ENCODE results near the gene SNED1.

Gene SNED1

DNA sequence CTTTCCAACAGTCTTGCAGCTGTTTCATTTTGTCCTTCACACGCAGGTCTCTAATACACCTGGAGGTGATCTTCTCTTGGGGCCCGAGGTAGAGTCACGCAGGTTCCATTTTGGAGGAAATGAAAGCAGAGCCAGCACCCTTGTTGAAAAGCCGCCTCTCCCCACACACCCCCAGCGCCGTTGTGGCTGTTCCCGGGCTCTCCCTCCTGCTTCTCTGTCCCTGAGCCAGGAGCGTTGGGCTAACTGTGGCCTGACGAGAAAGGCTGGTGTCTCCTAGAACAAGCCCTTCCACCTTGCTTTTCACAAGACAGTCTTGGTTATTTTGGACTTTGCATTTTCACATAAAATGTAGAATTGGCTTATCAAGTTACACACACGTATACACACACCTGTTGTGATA is 16.3 kb downstream of the SNED1 start:
- Histone ChIP-seq H3K4ac (ENCODE audit: low read depth, low read length) (no peak overlapping the region), H2BK5ac (ENCODE audit: low read length) (no peak overlapping the region), H4K5ac (ENCODE audit: low read length) (no peak overlapping the region), H3K56ac (ENCODE audit: low read length) (no peak overlapping the region), H3K27me3 (ENCODE audit: insufficient read depth, low read length, poor library complexity) (no peaks in the 10 kb centered on the region), H3K79me2 (ENCODE audit: control insufficient read depth, insufficient read depth, low read length) (no peaks in the 10 kb centered on the region), H3K4me1 (ENCODE audit: control insufficient read depth, low read depth, low read length) (peaks cover 5% of the 10 kb centered on the region), H3K36me3 (ENCODE audit: control insufficient read depth, insufficient read depth, low read length) (no peaks in the 10 kb centered on the region), H4K8ac (ENCODE audit: low read depth, low read length) (no peak overlapping the region), H3K4me3 (ENCODE audit: low read length) (no peak overlapping the region), H3K79me1 (ENCODE audit: low read length) (no peaks in the 10 kb centered on the region), H3K18ac (ENCODE audit: low read length) (no peak overlapping the region), H2BK120ac (ENCODE audit: low read depth, low read length) (no peak overlapping the region), H3K9ac (ENCODE audit: low read length) (no peak overlapping the region), H2BK15ac (replicated peaks; ENCODE audit: low read depth) (no peak overlapping the region), H2AK5ac (ENCODE audit: low read length) (no peak overlapping the region), H3K27ac (ENCODE audit: low read depth, low read length) (no peak overlapping the region), H3K23ac (ENCODE audit: low read length) (no peak overlapping the region), H3K4me2 (ENCODE audit: low read length) (no peak overlapping the region)
- WGBS (ENCODE audit: extremely low coverage, insufficient coverage, low lambda C conversion rate) = no CpG with 5 or more reads among the region's 10 CpGs
- DNase-seq = no peak

DNA sequence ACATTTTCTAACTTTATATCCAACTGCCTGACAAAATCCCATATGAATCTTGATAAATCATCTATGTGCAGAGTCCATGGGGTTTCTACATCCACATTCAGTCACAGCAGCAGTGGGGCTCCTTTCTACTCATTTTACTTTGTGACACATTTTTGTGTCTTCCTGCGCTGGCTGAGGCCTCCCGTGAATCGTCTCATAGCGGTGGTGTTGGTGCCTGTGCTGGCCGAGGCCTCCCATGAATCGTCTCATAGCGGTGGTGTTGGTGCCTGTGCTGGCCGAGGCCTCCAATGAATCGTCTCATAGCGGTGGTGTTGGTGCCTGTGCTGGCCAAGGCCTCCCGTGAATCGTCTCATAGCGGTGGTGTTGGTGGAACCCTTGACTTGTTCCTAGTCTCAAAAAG is 17.0 kb downstream of the SNED1 start:
- no peak overlapping the region for H4K5ac ChIP-seq (ENCODE audit: low read length)
- no peak overlapping the region for H3K27ac ChIP-seq (ENCODE audit: low read depth, low read length)
- H2AK5ac ChIP-seq (ENCODE audit: low read length) = no peak overlapping the region
- H2BK15ac ChIP-seq (replicated peaks; ENCODE audit: low read depth) = no peak overlapping the region
- H3K4ac ChIP-seq (ENCODE audit: low read depth, low read length) = no peak overlapping the region
- no peak overlapping the region for H2BK120ac ChIP-seq (ENCODE audit: low read depth, low read length)
- DNase-seq = no peak
- no peak overlapping the region for H3K4me3 ChIP-seq (ENCODE audit: low read length)
- no peak overlapping the region for H3K56ac ChIP-seq (ENCODE audit: low read length)
- H3K18ac ChIP-seq (ENCODE audit: low read length) = no peak overlapping the region
- no peak overlapping the region for H3K23ac ChIP-seq (ENCODE audit: low read length)
- H3K79me1 ChIP-seq (ENCODE audit: low read length) = no peaks in the 10 kb centered on the region
- H3K4me2 ChIP-seq (ENCODE audit: low read length) = no peak overlapping the region
- H3K27me3 ChIP-seq (ENCODE audit: insufficient read depth, low read length, poor library complexity) = no peaks in the 10 kb centered on the region
- no peak overlapping the region for H3K9ac ChIP-seq (ENCODE audit: low read length)
- H2BK5ac ChIP-seq (ENCODE audit: low read length) = no peak overlapping the region
- H3K79me2 ChIP-seq (ENCODE audit: control insufficient read depth, insufficient read depth, low read length) = no peaks in the 10 kb centered on the region
- WGBS (ENCODE audit: extremely low coverage, insufficient coverage, low lambda C conversion rate) = no CpG with 5 or more reads among the region's 13 CpGs
- H4K8ac ChIP-seq (ENCODE audit: low read depth, low read length) = no peak overlapping the region
- no peaks in the 10 kb centered on the region for H3K36me3 ChIP-seq (ENCODE audit: control insufficient read depth, insufficient read depth, low read length)
- peaks cover 3% of the 10 kb centered on the region for H3K4me1 ChIP-seq (ENCODE audit: control insufficient read depth, low read depth, low read length)

GRCh38 chr2:241017228-241017940 is 19.0 kb downstream of the SNED1 start:
- Histone ChIP-seq H3K79me1 (ENCODE audit: low read length) (no peaks in the 10 kb centered on the region), H2BK120ac (ENCODE audit: low read depth, low read length) (no peak overlapping the region), H3K4ac (ENCODE audit: low read depth, low read length) (no peak overlapping the region), H3K56ac (ENCODE audit: low read length) (no peak overlapping the region), H2AK5ac (ENCODE audit: low read length) (no peak overlapping the region), H3K79me2 (ENCODE audit: control insufficient read depth, insufficient read depth, low read length) (no peaks in the 10 kb centered on the region), H4K8ac (ENCODE audit: low read depth, low read length) (no peak overlapping the region), H3K36me3 (ENCODE audit: control insufficient read depth, insufficient read depth, low read length) (no peaks in the 10 kb centered on the region), H3K27ac (ENCODE audit: low read depth, low read length) (no peak overlapping the region), H3K4me3 (ENCODE audit: low read length) (no peak overlapping the region), H3K4me1 (ENCODE audit: control insufficient read depth, low read depth, low read length) (no peaks in the 10 kb centered on the region), H3K27me3 (ENCODE audit: insufficient read depth, low read length, poor library complexity) (no peaks in the 10 kb centered on the region), H3K18ac (ENCODE audit: low read length) (no peak overlapping the region), H3K23ac (ENCODE audit: low read length) (no peak overlapping the region), H2BK5ac (ENCODE audit: low read length) (no peak overlapping the region), H3K4me2 (ENCODE audit: low read length) (no peak overlapping the region), H3K9ac (ENCODE audit: low read length) (no peak overlapping the region), H2BK15ac (replicated peaks; ENCODE audit: low read depth) (no peak overlapping the region), H4K5ac (ENCODE audit: low read length) (no peak overlapping the region)
- WGBS (ENCODE audit: extremely low coverage, insufficient coverage, low lambda C conversion rate) = no CpG with 5 or more reads among the region's 13 CpGs
- DNase-seq = no peak

DNA sequence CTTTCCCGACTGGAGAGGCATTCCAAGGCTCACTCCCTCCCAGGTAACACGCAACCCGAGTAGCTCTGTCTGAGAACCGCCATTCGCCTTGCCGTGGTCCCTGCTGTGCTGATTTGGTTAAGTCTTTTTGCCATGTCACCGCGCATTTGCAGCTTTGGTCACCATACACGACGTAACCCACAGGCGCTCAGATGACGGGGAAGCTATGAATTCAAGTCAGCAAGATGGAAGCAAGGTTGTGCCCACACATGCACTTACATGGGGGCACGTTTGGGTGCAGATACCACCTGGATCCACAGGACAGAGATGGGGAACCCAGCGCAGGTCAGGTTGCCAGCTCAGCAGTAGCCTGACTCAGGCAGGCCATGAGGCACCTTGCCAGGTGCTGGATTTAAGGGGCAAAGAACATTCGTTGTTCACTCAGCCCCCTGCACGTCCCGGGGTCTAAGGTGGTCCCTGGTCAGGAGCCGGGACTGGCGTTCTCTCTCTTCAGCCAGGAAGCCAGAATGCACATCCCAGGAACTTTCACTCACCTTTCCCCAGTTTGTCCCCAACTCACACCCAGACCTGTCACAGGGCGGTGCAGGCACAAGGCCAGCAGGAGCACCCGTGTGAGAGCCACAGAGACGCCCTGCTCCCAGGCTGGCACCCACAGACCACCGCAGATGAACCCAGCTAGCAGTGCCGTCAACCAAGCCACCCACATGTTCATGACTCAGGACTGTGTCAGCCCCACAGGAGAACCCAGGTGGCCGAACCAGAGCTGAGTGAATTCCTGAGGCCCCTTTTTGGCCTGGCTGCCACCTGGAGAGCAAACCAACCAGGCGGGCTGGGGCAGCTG is 19.9 kb downstream of the SNED1 start:
- H4K5ac ChIP-seq (ENCODE audit: low read length) = no peak overlapping the region
- H3K4me2 ChIP-seq (ENCODE audit: low read length) = no peak overlapping the region
- DNase-seq = no peak
- H3K4ac ChIP-seq (ENCODE audit: low read depth, low read length) = no peak overlapping the region
- no peaks in the 10 kb centered on the region for H3K79me2 ChIP-seq (ENCODE audit: control insufficient read depth, insufficient read depth, low read length)
- H2BK120ac ChIP-seq (ENCODE audit: low read depth, low read length) = no peak overlapping the region
- H2AK5ac ChIP-seq (ENCODE audit: low read length) = no peak overlapping the region
- no peak overlapping the region for H3K9ac ChIP-seq (ENCODE audit: low read length)
- H3K4me1 ChIP-seq (ENCODE audit: control insufficient read depth, low read depth, low read length) = no peaks in the 10 kb centered on the region
- H3K27me3 ChIP-seq (ENCODE audit: insufficient read depth, low read length, poor library complexity) = no peaks in the 10 kb centered on the region
- no peak overlapping the region for H2BK15ac ChIP-seq (replicated peaks; ENCODE audit: low read depth)
- H3K79me1 ChIP-seq (ENCODE audit: low read length) = no peaks in the 10 kb centered on the region
- H2BK5ac ChIP-seq (ENCODE audit: low read length) = no peak overlapping the region
- no peak overlapping the region for H4K8ac ChIP-seq (ENCODE audit: low read depth, low read length)
- WGBS (ENCODE audit: extremely low coverage, insufficient coverage, low lambda C conversion rate) = no CpG with 5 or more reads among the region's 26 CpGs
- no peak overlapping the region for H3K23ac ChIP-seq (ENCODE audit: low read length)
- no peak overlapping the region for H3K56ac ChIP-seq (ENCODE audit: low read length)
- no peak overlapping the region for H3K4me3 ChIP-seq (ENCODE audit: low read length)
- H3K27ac ChIP-seq (ENCODE audit: low read depth, low read length) = no peak overlapping the region
- no peak overlapping the region for H3K18ac ChIP-seq (ENCODE audit: low read length)
- no peaks in the 10 kb centered on the region for H3K36me3 ChIP-seq (ENCODE audit: control insufficient read depth, insufficient read depth, low read length)

DNA sequence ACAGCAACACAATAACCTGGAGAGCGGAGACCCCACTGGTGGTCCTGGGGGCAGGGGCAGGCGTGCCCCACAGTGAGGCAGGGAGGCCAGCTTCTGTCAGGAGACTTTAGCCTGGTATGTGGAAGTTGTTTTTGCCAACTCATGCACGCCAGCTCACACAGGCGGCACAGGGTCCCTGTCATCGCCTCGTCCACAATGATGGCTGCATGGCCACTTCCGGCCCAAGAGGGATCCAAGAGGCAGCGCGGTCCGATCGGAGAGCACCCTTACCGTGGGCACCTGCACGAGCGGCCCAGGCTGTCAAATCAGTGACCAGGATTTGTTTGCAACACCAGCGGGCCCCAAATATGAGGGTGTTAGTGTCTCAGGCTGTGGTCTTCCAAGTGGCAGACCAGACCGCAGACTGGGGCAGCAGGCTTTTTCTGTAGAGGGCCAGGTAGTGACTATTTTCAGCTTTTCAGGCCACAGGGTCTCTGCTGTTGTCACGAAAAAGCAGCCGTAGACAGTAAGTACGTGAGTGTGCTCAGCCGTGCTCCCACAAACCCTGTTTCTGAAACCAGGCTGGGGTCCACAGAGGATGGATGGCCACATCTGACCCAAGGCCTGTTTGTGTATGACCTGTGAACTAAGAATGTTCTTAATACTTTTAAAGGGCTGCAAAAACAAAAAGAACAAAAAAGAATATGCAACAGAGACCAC is 21.2 kb downstream of the SNED1 start:
- WGBS (ENCODE audit: extremely low coverage, insufficient coverage, low lambda C conversion rate) = no CpG with 5 or more reads among the region's 20 CpGs
- no peak overlapping the region for H3K4me3 ChIP-seq (ENCODE audit: low read length)
- no peak overlapping the region for H3K4me2 ChIP-seq (ENCODE audit: low read length)
- no peak overlapping the region for H2BK120ac ChIP-seq (ENCODE audit: low read depth, low read length)
- H3K56ac ChIP-seq (ENCODE audit: low read length) = no peak overlapping the region
- H3K36me3 ChIP-seq (ENCODE audit: control insufficient read depth, insufficient read depth, low read length) = no peaks in the 10 kb centered on the region
- H2BK5ac ChIP-seq (ENCODE audit: low read length) = no peak overlapping the region
- no peaks in the 10 kb centered on the region for H3K79me1 ChIP-seq (ENCODE audit: low read length)
- H3K27me3 ChIP-seq (ENCODE audit: insufficient read depth, low read length, poor library complexity) = no peaks in the 10 kb centered on the region
- H4K8ac ChIP-seq (ENCODE audit: low read depth, low read length) = no peak overlapping the region
- no peak overlapping the region for H4K5ac ChIP-seq (ENCODE audit: low read length)
- H3K27ac ChIP-seq (ENCODE audit: low read depth, low read length) = no peak overlapping the region
- no peaks in the 10 kb centered on the region for H3K79me2 ChIP-seq (ENCODE audit: control insufficient read depth, insufficient read depth, low read length)
- no peak overlapping the region for H2BK15ac ChIP-seq (replicated peaks; ENCODE audit: low read depth)
- H3K4me1 ChIP-seq (ENCODE audit: control insufficient read depth, low read depth, low read length) = no peaks in the 10 kb centered on the region
- no peak overlapping the region for H2AK5ac ChIP-seq (ENCODE audit: low read length)
- no peak overlapping the region for H3K18ac ChIP-seq (ENCODE audit: low read length)
- H3K23ac ChIP-seq (ENCODE audit: low read length) = no peak overlapping the region
- no peak overlapping the region for H3K4ac ChIP-seq (ENCODE audit: low read depth, low read length)
- DNase-seq = no peak
- no peak overlapping the region for H3K9ac ChIP-seq (ENCODE audit: low read length)
